Gastrocnemius medialis (tissue), 4 donors: ENCODE data around the gene TNNT1. TPM values are rescaled to one million over a fixed set of nuclear protein-coding genes. Genes with fewer than 3 reads are reported as not detected.
A peak's percentile ranks its signal among the peaks of the same experiment; 100 is the strongest.

Source experiments
- ATAC-seq, 2 donors: fragments of 150-250 bp; one replicate each; pipeline ENCODE4 v1.9.1; 2016
- DNase-seq, 2 donors: peaks; one replicate each; pipeline ENCODE4 v3.0.0-alpha.2; 2019
- H3K27ac ChIP-seq, 4 donors: fragments of 200-600 bp; sonication (generic); 1 replicate in 1 of 4; 2 replicates in 3 of 4; pipeline ENCODE4 v1.5.1; 2016 to 2018; ENCODE audit warnings: mild to moderate bottlenecking in 2 of 4, moderate library complexity in 1 of 4
- H3K27me3 ChIP-seq, 3 donors: fragments of 200-600 bp; sonication (generic) in 2 of 3; 1 replicate in 1 of 3; 2 replicates in 2 of 3; pipeline versions ENCODE4 v1.5.1 to v1.6.0; 2016 to 2019; ENCODE audit warnings: mild to moderate bottlenecking in 1 of 3, moderate library complexity in 1 of 3
- H3K36me3 ChIP-seq, 2 donors: fragments of 200-600 bp; sonication (generic) in 1 of 2; one replicate each; pipeline ENCODE4 v1.5.1; 2017 to 2018
- H3K4me1 ChIP-seq, 2 donors: fragments of 200-600 bp; sonication (generic) in 1 of 2; one replicate each; pipeline ENCODE4 v1.5.1; 2016 to 2017; ENCODE audit warnings: mild to moderate bottlenecking in 2 of 2
- H3K4me3 ChIP-seq, 4 donors: fragments of 200-600 bp; sonication (generic) in 3 of 4; 1 replicate in 1 of 4; 2 replicates in 3 of 4; pipeline ENCODE4 v1.5.1; 2016 to 2019; ENCODE audit warnings: mild to moderate bottlenecking in 2 of 4
- H3K9me3 ChIP-seq, 3 donors: fragments of 200-600 bp; sonication (generic) in 2 of 3; 1 replicate in 1 of 3; 2 replicates in 2 of 3; pipeline ENCODE4 v1.5.1; 2016 to 2019
- POLR2A ChIP-seq, 2 donors: fragments of 450-650 bp; IDR thresholded peaks; one replicate each; pipeline ENCODE4 v1.6.1; 2017; ENCODE audit warnings: antibody characterized with exemption in 2 of 2, mild to moderate bottlenecking in 2 of 2, moderate library complexity in 2 of 2
- in situ Hi-C, 4 donors: fragments of 200-750 bp; cut with MboI; loops; one replicate each; pipeline versions ENCODE4 v1.15.0 to v1.8.0; 2017; ENCODE audit warnings: low sequenced_read_pairs in 4 of 4
- intact Hi-C: fragments of 100-400 bp; cut with DNase I; formaldehyde crosslinking; loops from one replicate; pipeline ENCODE4 v1.15.1; 2023; ENCODE audit warnings: low total_unique reads
- total RNA-seq, 4 donors: library from RNA; depleted of rRNA; stranded (reverse); fragments of >200 nt; gene quantifications; one replicate each; pipeline versions ENCODE4 v1.1.0 to v1.2.3, GENCODE V29; 2016
- TF ChIP-seq, protein P1 (sequence below), 5 experiments: fragments of 450-650 bp in 3 of 5; fragments of 200-600 bp in 2 of 5; sonication (generic) in 2 of 5; IDR thresholded peaks in 4 of 5; conservative IDR thresholded peaks in 1 of 5; 1 replicate in 4 of 5; 2 replicates in 1 of 5; pipeline ENCODE4 v1.5.1; 2016 to 2019; ENCODE audit warnings: antibody characterized with exemption in 5 of 5, mild to moderate bottlenecking in 3 of 5, moderate library complexity in 3 of 5

The TNNT1 gene
- total RNA-seq, 4 donors from 2014 or later: 2,342 to 9,166 (median 6,627) TPM

DNA sequence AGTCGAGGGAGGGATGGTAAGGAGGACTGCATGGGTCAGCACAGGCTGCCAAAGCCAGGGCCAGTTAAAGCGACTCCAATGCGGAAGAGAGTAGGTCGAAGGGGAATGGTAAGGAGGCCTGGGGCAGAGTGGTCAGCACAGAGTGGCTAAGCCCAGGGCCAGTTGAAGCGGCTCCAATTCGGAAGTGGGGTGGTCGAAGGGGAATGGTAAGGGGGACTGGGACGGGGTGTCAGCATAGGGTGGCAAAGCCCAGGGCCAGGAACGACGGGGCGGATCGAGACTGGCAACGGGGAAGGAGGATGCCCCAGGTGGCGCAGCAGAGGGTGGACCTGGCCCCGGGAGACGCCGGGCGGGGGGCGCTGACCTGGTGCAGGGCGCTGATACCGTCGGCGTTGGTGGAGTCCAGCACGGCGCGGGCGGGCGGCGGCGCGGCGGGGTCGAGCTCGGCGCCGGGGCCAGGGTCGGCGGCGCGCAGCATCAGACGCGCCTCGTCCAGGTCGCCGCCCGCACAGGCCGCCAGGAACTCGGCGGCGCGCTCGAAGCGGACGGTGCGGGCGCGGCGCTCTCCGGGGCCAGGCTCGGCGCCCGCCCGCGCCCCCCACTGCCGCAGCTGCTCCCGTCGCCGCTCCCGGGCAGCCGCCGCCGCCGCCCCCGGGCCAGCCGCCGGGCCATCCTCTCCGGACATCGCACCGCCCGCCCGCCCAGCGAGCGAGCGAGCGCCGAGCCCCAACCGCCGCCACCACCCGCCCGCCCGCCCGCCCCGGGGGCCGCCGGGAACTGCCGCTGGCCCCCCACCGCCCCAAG lies 31.9 kb downstream of the TNNT1 start, which contains the start of gene PPP1R12C:
PPP1R12C (minus strand) TSS at position 779 of the 804 bp plus-strand sequence; CDS start at position 685, 94 bp downstream.
- in situ Hi-C loops (loop anchor here in 1 of 4 donors (25.0 kb wide), 1 partner anchor 1005 kb away; the partner anchor contains the start of genes NDUFA3, OSCAR, PRPF31 and TFPT), intact Hi-C loops (loop anchor here (1.0 to 10.0 kb wide), 6 partner anchors 28 to 558 kb away; partner anchors contain the start of genes EPN1, FIZ1, PPP6R1 and RPL28)
- peaks cover 0 to 4% of the 10 kb centered on the region in 2 donors for H3K36me3 ChIP-seq
- DNase-seq (no peak), ATAC-seq (peak; percentile 3 to 11)
- H3K27ac ChIP-seq: peak within 1 kb of the TSS; percentile 74 to 88 (median 86)
- no peaks in the 10 kb centered on the region for H3K27me3 ChIP-seq
- peak within 1 kb of the TSS; percentile 80 to 90 (median 85) for H3K4me3 ChIP-seq
- peaks cover 35 to 49% of the 10 kb centered on the region in 2 donors for H3K4me1 ChIP-seq
- TF ChIP-seq, protein P1, sequence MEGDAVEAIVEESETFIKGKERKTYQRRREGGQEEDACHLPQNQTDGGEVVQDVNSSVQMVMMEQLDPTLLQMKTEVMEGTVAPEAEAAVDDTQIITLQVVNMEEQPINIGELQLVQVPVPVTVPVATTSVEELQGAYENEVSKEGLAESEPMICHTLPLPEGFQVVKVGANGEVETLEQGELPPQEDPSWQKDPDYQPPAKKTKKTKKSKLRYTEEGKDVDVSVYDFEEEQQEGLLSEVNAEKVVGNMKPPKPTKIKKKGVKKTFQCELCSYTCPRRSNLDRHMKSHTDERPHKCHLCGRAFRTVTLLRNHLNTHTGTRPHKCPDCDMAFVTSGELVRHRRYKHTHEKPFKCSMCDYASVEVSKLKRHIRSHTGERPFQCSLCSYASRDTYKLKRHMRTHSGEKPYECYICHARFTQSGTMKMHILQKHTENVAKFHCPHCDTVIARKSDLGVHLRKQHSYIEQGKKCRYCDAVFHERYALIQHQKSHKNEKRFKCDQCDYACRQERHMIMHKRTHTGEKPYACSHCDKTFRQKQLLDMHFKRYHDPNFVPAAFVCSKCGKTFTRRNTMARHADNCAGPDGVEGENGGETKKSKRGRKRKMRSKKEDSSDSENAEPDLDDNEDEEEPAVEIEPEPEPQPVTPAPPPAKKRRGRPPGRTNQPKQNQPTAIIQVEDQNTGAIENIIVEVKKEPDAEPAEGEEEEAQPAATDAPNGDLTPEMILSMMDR (IDR thresholded peaks at IDR 0.05 in 4 of 5, conservative IDR thresholded peaks at IDR 0.05 in 1 of 5): no peak
- TF ChIP-seq POLR2A (IDR thresholded peaks at IDR 0.05): peak; percentile 55 to 67
- no peaks in the 10 kb centered on the region for H3K9me3 ChIP-seq

DNA sequence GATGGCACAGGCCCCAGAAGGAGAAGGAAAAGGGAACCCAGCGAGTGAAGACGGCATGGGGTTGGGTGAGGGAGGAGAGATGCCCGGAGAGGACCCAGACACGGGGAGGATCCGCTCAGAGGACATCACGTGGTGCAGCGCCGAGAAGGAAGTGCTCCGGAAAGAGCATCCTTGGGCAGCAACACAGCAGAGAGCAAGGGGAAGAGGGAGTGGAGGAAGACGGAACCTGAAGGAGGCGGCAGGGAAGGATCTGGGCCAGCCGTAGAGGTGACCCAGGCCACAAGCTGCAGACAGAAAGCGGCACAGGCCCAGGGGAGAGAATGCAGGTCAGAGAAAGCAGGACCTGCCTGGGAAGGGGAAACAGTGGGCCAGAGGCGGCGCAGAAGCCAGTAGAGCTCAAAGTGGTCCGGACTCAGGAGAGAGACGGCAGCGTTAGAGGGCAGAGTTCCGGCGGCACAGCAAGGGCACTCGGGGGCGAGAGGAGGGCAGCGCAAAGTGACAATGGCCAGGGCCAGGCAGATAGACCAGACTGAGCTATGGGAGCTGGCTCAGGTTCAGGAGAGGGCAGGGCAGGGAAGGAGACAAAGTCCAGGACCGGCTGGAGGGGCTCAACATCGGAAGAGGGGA lies 32.7 kb downstream of the TNNT1 start:
- peaks cover 35 to 49% of the 10 kb centered on the region in 2 donors for H3K4me1 ChIP-seq
- in situ Hi-C loops: loop anchor here in 1 of 4 donors (25.0 kb wide), 1 partner anchor 1004 kb away; the partner anchor contains the start of genes NDUFA3, OSCAR, PRPF31 and TFPT
- intact Hi-C loops: loop anchor here (2.0 to 10.0 kb wide), 3 partner anchors 28 to 526 kb away; partner anchors contain the start of genes RPL28, TMEM238, ZNF580 and ZNF581
- TF ChIP-seq, protein P1 (IDR thresholded peaks at IDR 0.05 in 4 of 5, conservative IDR thresholded peaks at IDR 0.05 in 1 of 5): no peak
- TF ChIP-seq POLR2A (IDR thresholded peaks at IDR 0.05): peak in 1 of 2 donors; percentile 18
- H3K27ac ChIP-seq: peak overlapping the region; percentile 74 to 88 (median 84)
- ATAC-seq: no peak
- no peaks in the 10 kb centered on the region for H3K27me3 ChIP-seq
- peak; percentile 58 to 61 for DNase-seq
- H3K36me3 ChIP-seq: peaks cover 0 to 4% of the 10 kb centered on the region in 2 donors
- peak overlapping the region; percentile 79 to 90 (median 85) for H3K4me3 ChIP-seq
- no peaks in the 10 kb centered on the region for H3K9me3 ChIP-seq

DNA sequence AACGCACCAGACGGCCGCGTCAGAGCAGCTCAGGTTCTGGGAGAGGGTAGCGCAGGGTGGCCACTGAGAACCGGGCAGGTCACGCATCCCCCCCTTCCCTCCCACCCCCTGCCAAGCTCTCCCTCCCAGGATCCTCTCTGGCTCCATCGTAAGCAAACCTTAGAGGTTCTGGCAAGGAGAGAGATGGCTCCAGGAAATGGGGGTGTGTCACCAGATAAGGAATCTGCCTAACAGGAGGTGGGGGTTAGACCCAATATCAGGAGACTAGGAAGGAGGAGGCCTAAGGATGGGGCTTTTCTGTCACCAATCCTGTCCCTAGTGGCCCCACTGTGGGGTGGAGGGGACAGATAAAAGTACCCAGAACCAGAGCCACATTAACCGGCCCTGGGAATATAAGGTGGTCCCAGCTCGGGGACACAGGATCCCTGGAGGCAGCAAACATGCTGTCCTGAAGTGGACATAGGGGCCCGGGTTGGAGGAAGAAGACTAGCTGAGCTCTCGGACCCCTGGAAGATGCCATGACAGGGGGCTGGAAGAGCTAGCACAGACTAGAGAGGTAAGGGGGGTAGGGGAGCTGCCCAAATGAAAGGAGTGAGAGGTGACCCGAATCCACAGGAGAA lies 33.5 kb downstream of the TNNT1 start:
- DNase-seq: no peak
- ATAC-seq: no peak
- Histone ChIP-seq H3K4me1 (peaks cover 35 to 49% of the 10 kb centered on the region in 2 donors), H3K4me3 (peak overlapping the region; percentile 79 to 90 (median 85)), H3K27me3 (no peaks in the 10 kb centered on the region), H3K36me3 (peaks cover 0 to 4% of the 10 kb centered on the region in 2 donors), H3K27ac (peak overlapping the region; percentile 74 to 88 (median 84)), H3K9me3 (no peaks in the 10 kb centered on the region)
- intact Hi-C loops: loop anchor here (2.0 to 10.0 kb wide), 3 partner anchors 27 to 527 kb away; partner anchors contain the start of genes RPL28, TMEM238, ZNF580 and ZNF581
- in situ Hi-C loops: loop anchor here in 1 of 4 donors (25.0 kb wide), 1 partner anchor 1003 kb away; the partner anchor contains the start of genes NDUFA3, OSCAR, PRPF31 and TFPT
- no peak for TF ChIP-seq POLR2A (IDR thresholded peaks at IDR 0.05)
- TF ChIP-seq, protein P1 (IDR thresholded peaks at IDR 0.05 in 4 of 5, conservative IDR thresholded peaks at IDR 0.05 in 1 of 5): no peak

DNA sequence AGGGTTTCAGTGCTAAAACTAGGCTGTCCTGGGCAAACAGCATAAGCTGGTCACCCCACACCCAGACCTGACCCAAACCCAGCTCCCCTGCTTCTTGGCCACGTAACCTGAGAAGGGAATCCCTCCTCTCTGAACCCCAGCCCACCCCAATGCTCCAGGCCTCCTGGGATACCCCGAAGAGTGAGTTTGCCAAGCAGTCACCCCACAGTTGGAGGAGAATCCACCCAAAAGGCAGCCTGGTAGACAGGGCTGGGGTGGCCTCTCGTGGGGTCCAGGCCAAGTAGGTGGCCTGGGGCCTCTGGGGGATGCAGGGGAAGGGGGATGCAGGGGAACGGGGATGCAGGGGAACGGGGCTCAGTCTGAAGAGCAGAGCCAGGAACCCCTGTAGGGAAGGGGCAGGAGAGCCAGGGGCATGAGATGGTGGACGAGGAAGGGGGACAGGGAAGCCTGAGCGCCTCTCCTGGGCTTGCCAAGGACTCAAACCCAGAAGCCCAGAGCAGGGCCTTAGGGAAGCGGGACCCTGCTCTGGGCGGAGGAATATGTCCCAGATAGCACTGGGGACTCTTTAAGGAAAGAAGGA lies 34.4 kb downstream of the TNNT1 start:
- in situ Hi-C loops (loop anchor here in 1 of 4 donors (25.0 kb wide), 1 partner anchor 1002 kb away; the partner anchor contains the start of genes NDUFA3, OSCAR, PRPF31 and TFPT), intact Hi-C loops (loop anchor here (5.0 to 10.0 kb wide), 2 partner anchors 270 to 528 kb away; partner anchors contain the start of genes RPL28, TMEM238, ZNF580 and ZNF581)
- peak in 1 of 2 donors; percentile 14 for DNase-seq
- no peaks in the 10 kb centered on the region for H3K27me3 ChIP-seq
- H3K36me3 ChIP-seq: peaks cover 0 to 4% of the 10 kb centered on the region in 2 donors
- TF ChIP-seq, protein P1 (IDR thresholded peaks at IDR 0.05 in 4 of 5, conservative IDR thresholded peaks at IDR 0.05 in 1 of 5): no peak
- TF ChIP-seq POLR2A (IDR thresholded peaks at IDR 0.05): no peak
- no peak overlapping the region for H3K4me3 ChIP-seq
- H3K27ac ChIP-seq: peak overlapping the region; percentile 74 to 88 (median 83)
- H3K9me3 ChIP-seq: no peaks in the 10 kb centered on the region
- no peak for ATAC-seq
- peaks cover 35 to 49% of the 10 kb centered on the region in 2 donors for H3K4me1 ChIP-seq
